AG10803 (cell line): Measurements from ENCODE around the gene AGL.
"Not testable (repeated sequence)": the region's sequence is repeated elsewhere in the genome, so short reads cannot be mapped to it uniquely, and the experiment has no call there.

Experiments used
- DNase-seq: peaks from one replicate; pipeline ENCODE4 v3.0.0; 2010; ENCODE audit warnings: low read depth
- H3K4me3 ChIP-seq: 2 replicates; pipeline ENCODE4 v1.5.1; 2011; ENCODE audit warnings: mild to moderate bottlenecking, low read length, control low read depth
- CTCF ChIP-seq: conservative IDR thresholded peaks from 2 replicates; pipeline ENCODE4 v1.5.1; 2011; ENCODE audit warnings: mild to moderate bottlenecking, low read length, control low read depth, inconsistent platforms

AGL gene

DNA sequence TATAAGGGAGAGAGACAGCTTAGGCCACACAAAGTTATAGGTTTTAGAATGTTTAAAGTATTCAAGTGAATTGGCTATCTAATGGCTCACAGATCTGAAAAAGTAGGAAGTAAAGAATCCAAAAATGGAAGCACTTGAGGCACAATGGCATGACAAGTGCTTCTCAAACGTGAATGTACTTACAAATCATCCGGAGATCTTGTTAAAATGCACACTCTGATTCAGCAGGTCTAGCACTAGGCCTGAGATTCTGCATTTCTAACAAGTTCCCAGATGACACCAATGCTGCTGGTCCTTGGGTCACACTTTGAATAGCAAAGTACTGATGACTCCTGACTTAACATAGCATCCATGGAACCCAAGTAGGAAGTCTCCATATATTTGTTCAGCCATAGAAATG is 20.9 kb upstream of the AGL start:
- TF ChIP-seq CTCF: no peak
- DNase-seq: no peak
- H3K4me3 ChIP-seq: no peak overlapping the region

- not testable (repeated sequence) for DNase-seq
Observed at GRCh38 chr1:99833911-99834310, 16.2 kb upstream of the AGL start.

GRCh38 chr1:99836171-99837103 is 13.7 kb upstream of the AGL start:
- not testable (repeated sequence) for DNase-seq, H3K4me3 ChIP-seq

More at GRCh38 chr1:99833911-99834310, 16.2 kb upstream of the AGL start:
- H3K4me3 ChIP-seq: not testable (repeated sequence)

DNA sequence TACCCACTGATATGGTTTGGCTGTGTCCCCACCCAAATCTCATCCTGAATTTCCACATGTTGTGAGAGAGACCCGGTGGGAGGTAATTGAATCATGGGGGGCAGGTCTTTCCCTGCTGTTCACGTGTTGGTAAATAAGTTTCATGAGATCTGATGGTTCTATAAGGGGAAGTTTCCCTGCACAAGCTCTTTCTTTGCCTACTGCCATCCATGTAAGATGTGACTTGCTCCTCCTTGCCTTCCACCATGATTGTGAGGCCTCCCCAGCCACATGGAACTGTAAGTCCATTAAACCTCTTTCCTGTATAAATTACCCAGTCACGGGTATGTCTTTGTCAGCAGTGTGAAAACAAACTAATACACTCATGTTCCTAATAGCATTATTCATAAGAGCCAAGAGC is 9.8 kb upstream of the AGL start:
- not testable (repeated sequence) for H3K4me3 ChIP-seq, DNase-seq

GRCh38 chr1:99843760-99844159 is 6.4 kb upstream of the AGL start:
- TF ChIP-seq CTCF: no peak
- H3K4me3 ChIP-seq: no peak overlapping the region
- no peak for DNase-seq

GRCh38 chr1:99845201-99845600 is 5.0 kb upstream of the AGL start:
- DNase-seq, H3K4me3 ChIP-seq: not testable (repeated sequence)

DNA sequence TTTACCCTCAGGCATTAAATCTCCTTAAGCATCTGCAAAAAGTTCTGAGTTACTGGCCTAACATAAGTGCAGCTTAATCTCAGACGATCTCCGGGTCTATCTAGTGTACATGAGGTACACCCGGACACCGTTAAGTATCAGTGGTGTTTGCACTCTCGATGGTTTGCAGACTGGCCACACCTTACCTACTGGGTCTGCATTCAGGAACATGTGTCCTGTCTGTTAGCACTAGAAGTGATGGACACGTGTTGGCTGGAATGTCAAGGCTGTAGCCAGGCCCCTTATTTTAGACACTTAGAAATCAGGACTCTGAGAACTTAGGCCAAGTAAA is 783 bp upstream of the AGL start:
- peak overlapping the region; percentile 83 for H3K4me3 ChIP-seq
- DNase-seq: peak; percentile 3
- TF ChIP-seq CTCF: no peak

DNA sequence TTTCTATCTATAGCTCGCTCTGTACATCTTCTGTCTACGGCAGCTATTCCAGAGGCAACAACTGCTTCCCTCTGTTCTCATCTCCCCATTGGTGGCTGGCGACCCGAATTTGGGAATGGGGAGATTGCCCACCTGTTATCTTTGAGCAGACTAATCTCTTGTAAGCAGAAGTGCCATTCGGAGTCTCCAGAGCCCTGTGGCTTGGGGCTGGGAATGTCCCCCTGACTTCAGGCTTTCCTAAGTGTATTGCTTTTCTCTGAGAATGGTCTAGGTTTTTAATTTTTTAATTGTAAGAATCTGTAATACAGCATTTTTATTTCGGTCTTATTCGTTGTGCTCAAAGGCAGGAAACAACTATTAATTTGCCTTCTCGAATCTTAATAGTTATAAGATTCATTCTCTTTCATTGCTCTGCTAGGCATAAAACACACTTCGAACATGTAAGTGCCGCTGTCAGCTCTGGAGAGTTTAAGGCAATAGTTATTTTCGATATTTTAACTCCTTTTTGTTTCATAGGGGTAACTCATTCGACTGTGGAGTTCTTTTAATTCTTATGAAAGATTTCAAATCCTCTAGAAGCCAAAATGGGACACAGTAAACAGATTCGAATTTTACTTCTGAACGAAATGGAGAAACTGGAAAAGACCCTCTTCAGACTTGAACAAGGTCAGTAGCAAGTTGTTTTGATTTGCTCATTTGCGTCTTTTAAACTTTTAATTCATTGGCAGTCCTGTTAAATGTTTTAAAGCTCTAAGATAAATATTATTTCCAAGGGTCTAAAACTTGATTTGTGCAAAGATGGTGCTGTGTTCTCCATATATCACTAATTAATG is 514 bp downstream of the AGL start:
- DNase-seq: peak; percentile 4
- TF ChIP-seq CTCF: no peak
- H3K4me3 ChIP-seq: peak overlapping the region; percentile 83

DNA sequence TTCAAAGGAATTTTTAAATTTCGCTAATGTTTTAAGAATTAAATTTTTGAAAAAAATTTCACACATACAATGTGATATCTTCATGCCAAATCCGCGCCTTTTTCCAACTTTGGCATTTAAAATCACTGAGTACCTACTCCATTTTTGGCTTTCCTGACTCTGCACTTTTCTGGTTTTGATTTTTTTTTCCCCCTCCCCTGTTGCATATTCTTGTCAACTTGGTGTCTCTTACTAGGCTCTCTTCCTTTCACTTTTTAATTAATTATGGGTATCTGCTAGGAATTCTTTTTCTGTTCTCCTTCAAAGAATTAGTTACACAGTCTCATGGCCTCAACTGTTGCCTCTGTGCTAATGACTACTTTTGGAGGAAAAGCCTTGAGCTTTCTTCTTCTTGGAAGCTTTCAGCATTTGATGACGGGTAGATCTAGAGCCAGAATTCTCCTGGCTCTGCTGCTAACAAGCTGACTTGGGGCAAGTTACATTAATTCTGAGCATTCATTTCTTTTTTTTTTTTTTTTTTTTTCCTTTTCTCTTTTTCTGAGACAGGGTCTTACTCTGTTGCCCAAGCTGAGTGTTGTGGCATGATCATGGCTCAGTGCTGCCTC is 1.8 kb downstream of the AGL start:
- no peak for TF ChIP-seq CTCF
- no peak for DNase-seq
- H3K4me3 ChIP-seq: no peak overlapping the region
